ENCODE measurements around the gene SIX2. TPM values are rescaled to one million over a fixed set of nuclear protein-coding genes. Genes with fewer than 3 reads are reported as not detected.

Gene SIX2
- total and polyA plus RNA-seq, 9 of the 15 experiments (the other 6 are each of a cell fraction or from before 2014, with no cell fraction given): not detected

DNA sequence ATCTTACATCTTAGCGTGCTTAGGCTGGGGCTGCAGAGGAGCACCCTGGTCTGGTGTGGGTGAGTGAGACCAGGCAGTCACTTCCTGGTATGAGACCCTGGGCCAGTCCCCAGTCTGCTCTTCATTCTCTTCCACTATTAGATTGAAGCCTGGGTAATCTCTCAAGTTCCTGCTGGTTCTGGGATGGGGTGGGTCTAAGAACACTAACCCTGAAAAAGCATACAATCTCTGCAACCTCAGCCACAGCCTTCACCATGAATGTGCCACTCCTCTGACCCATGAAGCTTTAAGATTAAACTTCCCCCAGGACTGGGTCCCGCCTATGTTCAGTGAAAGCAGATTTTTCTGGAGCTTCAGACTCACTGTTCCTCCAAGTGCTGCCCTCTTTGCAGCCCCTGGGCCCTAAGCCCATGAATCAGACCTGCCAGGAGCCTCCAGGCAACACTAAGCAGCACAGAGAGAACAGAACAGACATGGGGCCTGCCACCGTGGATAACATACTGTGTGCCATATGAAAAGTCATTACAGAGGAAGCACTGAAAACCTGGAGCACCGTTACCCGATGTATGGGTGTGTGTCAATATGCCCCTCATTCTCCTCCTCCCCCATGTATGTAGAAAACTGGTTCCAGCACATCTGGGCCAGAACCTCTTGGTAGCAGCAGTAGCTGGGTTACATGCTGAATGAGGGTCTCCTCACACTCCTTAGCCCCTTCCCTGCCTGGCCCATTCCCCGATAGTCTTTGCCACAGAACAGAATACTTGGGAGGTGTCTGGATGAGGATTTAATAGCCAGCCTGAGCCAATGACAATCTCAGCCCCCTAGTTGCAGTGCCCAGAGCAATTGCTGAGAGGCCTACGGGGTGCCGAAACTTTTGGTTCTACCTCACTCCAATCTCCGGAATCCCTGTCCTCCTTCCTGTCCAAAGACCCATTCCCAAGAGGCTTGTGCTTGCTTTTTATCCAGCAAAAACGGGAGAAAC lies 2.7 kb upstream of the SIX2 start:
- intact Hi-C loops (cut with micrococcal nuclease) (no loop called here), in situ Hi-C loops (cut with MboI) (no loop called here)
- Histone ChIP-seq H3K4me2 (ENCODE audit: insufficient read depth, low read length) (no peak overlapping the region), H4K20me1 (replicated peaks; ENCODE audit: control insufficient read depth, insufficient read depth, low read length) (no peaks in the 10 kb centered on the region; the same call in 1 of the 2 replicates), H3K79me2 (ENCODE audit: control insufficient read depth, insufficient read depth, low read length) (no peaks in the 10 kb centered on the region), H3K4me1 (replicated peaks in 1 of 2; ENCODE audit: control insufficient read depth in 2 of 2, insufficient read depth in 2 of 2, low read length in 2 of 2) (peaks cover 0 to 31% of the 10 kb centered on the region in 2 experiments; a peak in 2 of 5 replicates), H3K4me3 (no peak overlapping the region), H3K9me3 (replicated peaks; ENCODE audit: control insufficient read depth, insufficient read depth, low read depth, low read length) (no peaks in the 10 kb centered on the region), H3K36me3 (ENCODE audit: control insufficient read depth, insufficient read depth, low read length) (no peaks in the 10 kb centered on the region), H3K9me1 (ENCODE audit: control insufficient read depth, insufficient read depth, low read length) (no peaks in the 10 kb centered on the region), H3K27me3 (ENCODE audit: control insufficient read depth in 2 of 2, insufficient read depth in 2 of 2, low read length in 2 of 2) (peaks cover 31 to 80% of the 10 kb centered on the region in 2 experiments; a peak in 4 of 5 replicates), H3K27ac (ENCODE audit: extremely low read depth, low read depth, low read length) (no peak overlapping the region), H3K9ac (ENCODE audit: insufficient read depth in 1 of 2, low read depth in 2 of 2, low read length in 2 of 2) (no peak overlapping the region), H2AFZ (ENCODE audit: low read depth, low read length) (no peak overlapping the region)
- no TSS peak for BruUV-seq (replicated peaks)
- DNase-seq (ENCODE audit: extremely low read depth in 1 of 4, low spot score in 3 of 4) (no peak), FAIRE-seq (no peak), ATAC-seq (no peak)
- ChIA-PET CTCF (ENCODE audit: low intra/inter-chr PET ratio) (no interaction called here), POLR2A (interaction anchor here (0.7 to 0.8 kb wide), 2 partner anchors 13 to 57 kb away, joined by 3 read pairs; no protein-coding TSS in a partner anchor)
- 4% methylated on average over 10 of the region's 10 CpGs for WGBS (ENCODE audit: insufficient coverage, low coverage, missing lambda C conversion rate)
- TF ChIP-seq, protein P1, sequence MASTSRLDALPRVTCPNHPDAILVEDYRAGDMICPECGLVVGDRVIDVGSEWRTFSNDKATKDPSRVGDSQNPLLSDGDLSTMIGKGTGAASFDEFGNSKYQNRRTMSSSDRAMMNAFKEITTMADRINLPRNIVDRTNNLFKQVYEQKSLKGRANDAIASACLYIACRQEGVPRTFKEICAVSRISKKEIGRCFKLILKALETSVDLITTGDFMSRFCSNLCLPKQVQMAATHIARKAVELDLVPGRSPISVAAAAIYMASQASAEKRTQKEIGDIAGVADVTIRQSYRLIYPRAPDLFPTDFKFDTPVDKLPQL (IDR thresholded peaks at IDR 0.05; ENCODE audit: extremely low read depth, insufficient read length): no peak
- TF ChIP-seq FOSL1 (tag; conservative IDR thresholded peaks at IDR 0.05): no peak
- no peak for TF ChIP-seq THRA (IDR thresholded peaks at IDR 0.05)
- TF ChIP-seq, protein P2, sequence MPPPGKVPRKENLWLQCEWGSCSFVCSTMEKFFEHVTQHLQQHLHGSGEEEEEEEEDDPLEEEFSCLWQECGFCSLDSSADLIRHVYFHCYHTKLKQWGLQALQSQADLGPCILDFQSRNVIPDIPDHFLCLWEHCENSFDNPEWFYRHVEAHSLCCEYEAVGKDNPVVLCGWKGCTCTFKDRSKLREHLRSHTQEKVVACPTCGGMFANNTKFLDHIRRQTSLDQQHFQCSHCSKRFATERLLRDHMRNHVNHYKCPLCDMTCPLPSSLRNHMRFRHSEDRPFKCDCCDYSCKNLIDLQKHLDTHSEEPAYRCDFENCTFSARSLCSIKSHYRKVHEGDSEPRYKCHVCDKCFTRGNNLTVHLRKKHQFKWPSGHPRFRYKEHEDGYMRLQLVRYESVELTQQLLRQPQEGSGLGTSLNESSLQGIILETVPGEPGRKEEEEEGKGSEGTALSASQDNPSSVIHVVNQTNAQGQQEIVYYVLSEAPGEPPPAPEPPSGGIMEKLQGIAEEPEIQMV (tag; conservative IDR thresholded peaks at IDR 0.05; ENCODE audit: low read depth): no peak
- no peak for TF ChIP-seq BCOR (IDR thresholded peaks at IDR 0.05)
- TF ChIP-seq PML (IDR thresholded peaks at IDR 0.05; ENCODE audit: low read length): no peak
- no peak for TF ChIP-seq MXI1 (IDR thresholded peaks at IDR 0.05; ENCODE audit: low read depth, low read length)
- no peak for TF ChIP-seq PCBP1 (IDR thresholded peaks at IDR 0.05; ENCODE audit: low read depth, low read length, poor library complexity, severe bottlenecking)

Data from K562 (cell line).